H1 (cell line): ENCODE data around the gene SHROOM3. TPM values are rescaled to one million over a fixed set of nuclear protein-coding genes. Genes with fewer than 3 reads are reported as not detected.

Experiments used
- CTCF ChIA-PET: fragments of 300-600 bp; sonication (Branson Sonifier 250); formaldehyde crosslinking; loops from one replicate; lab custom pipeline; 2021; ENCODE audit not compliant: partially characterized antibody; lab: Charles Lee
- POLR2A ChIA-PET: fragments of 300-600 bp; sonication (Branson Sonifier 250); formaldehyde crosslinking; loops from one replicate; lab custom pipeline; 2021; ENCODE audit warnings: inconsistent platforms; ENCODE audit not compliant: partially characterized antibody; lab: Charles Lee
- DNase-seq, 2 experiments: peaks; one replicate each; pipeline versions ENCODE4 v3.0.0 to v3.0.0-alpha.2; 2010 to 2022; ENCODE audit warnings: low spot score in 2 of 2, low read depth in 1 of 2, mixed read lengths in 1 of 2
- FAIRE-seq: peaks from 2 replicates; lab custom pipeline; 2011; peaks lifted over from hg19 to GRCh38; lab: Jason Lieb, UNC
- H2AFZ ChIP-seq: 2 replicates; pipeline ENCODE4 v1.8.1; 2012; ENCODE audit warnings: low read length, inconsistent platforms
- H2AK5ac ChIP-seq: 2 replicates; pipeline ENCODE4 v1.6.1; 2013; ENCODE audit warnings: low read depth, low read length
- H2BK120ac ChIP-seq: replicated peaks from 2 replicates; pipeline ENCODE3; 2013; ENCODE audit warnings: low read depth, low read length, inconsistent platforms
- H2BK12ac ChIP-seq: 2 replicates; pipeline ENCODE4 v1.6.1; 2013; ENCODE audit warnings: low read depth, low read length
- H2BK15ac ChIP-seq: 2 replicates; pipeline ENCODE4 v1.6.1; 2013; ENCODE audit warnings: low read length
- H2BK20ac ChIP-seq: 2 replicates; pipeline ENCODE4 v1.6.1; 2013; ENCODE audit warnings: low read length
- H2BK5ac ChIP-seq: 2 replicates; pipeline ENCODE4 v1.6.1; 2013; ENCODE audit warnings: low read depth, low read length
- H3K14ac ChIP-seq: 2 replicates; pipeline ENCODE4 v1.6.1; 2013; ENCODE audit warnings: inconsistent platforms; ENCODE audit not compliant: insufficient read length
- H3K18ac ChIP-seq: 2 replicates; pipeline ENCODE4 v1.6.1; 2013; ENCODE audit warnings: low read length; ENCODE audit errors: extremely low read depth
- H3K23ac ChIP-seq: 2 replicates; pipeline ENCODE4 v1.6.1; 2013; ENCODE audit warnings: inconsistent platforms; ENCODE audit not compliant: insufficient read length
- H3K23me2 ChIP-seq: 2 replicates; pipeline ENCODE4 v1.6.1; 2013; ENCODE audit warnings: low read depth, low read length
- H3K27ac ChIP-seq: 2 replicates; pipeline ENCODE4 v1.6.1; 2011; ENCODE audit warnings: low read depth, low read length, inconsistent platforms
- H3K27me3 ChIP-seq, 4 experiments: replicated peaks in 1 of 4; 1 replicate in 1 of 4; 2 replicates in 3 of 4; pipeline versions ENCODE4 v1.6.1 to v1.8.1; 2011 to 2013; ENCODE audit warnings: low read length in 3 of 4, mild to moderate bottlenecking in 3 of 4, inconsistent platforms in 2 of 4, mixed read lengths in 2 of 4, moderate library complexity in 1 of 4; ENCODE audit not compliant: control insufficient read depth in 3 of 4, insufficient read depth in 3 of 4; ENCODE audit errors: extremely low read depth in 1 of 4
- H3K36me3 ChIP-seq, 4 experiments: 2 replicates each; pipeline versions ENCODE4 v1.6.1 to v1.8.1; 2011 to 2013; ENCODE audit warnings: mild to moderate bottlenecking in 4 of 4, low read length in 3 of 4, moderate library complexity in 2 of 4, control low read depth in 1 of 4, inconsistent platforms in 1 of 4; ENCODE audit not compliant: insufficient read depth in 4 of 4, control insufficient read depth in 2 of 4
- H3K4ac ChIP-seq: replicated peaks from 2 replicates; pipeline ENCODE3; 2013; ENCODE audit warnings: low read length, low read depth, mixed read lengths, inconsistent platforms; ENCODE audit not compliant: insufficient read length
- H3K4me1 ChIP-seq, 4 experiments: replicated peaks in 1 of 4; 1 replicate in 1 of 4; 2 replicates in 3 of 4; pipeline versions ENCODE4 v1.6.1 to v1.8.1; 2011 to 2013; ENCODE audit warnings: low read length in 3 of 4, inconsistent platforms in 2 of 4, mixed read lengths in 1 of 4; ENCODE audit not compliant: insufficient read depth in 4 of 4, control insufficient read depth in 3 of 4
- H3K4me2 ChIP-seq, 2 experiments: 2 replicates each; pipeline versions ENCODE4 v1.6.1 to v1.8.1; 2011 to 2013; ENCODE audit warnings: low read depth in 2 of 2, low read length in 2 of 2, control low read depth in 1 of 2, inconsistent platforms in 1 of 2, mild to moderate bottlenecking in 1 of 2; ENCODE audit not compliant: insufficient read depth in 1 of 2
- H3K4me3 ChIP-seq, 4 experiments: fragments of 200-600, 300-600 bp in 1 of 4; sonication (generic), shearing (Covaris generic), sonication (Bioruptor Twin) in 1 of 4; 2 replicates each; pipeline versions ENCODE4 v1.5.1 to v1.8.1; 2011 to 2016; ENCODE audit warnings: low read length in 4 of 4, low read depth in 3 of 4, control low read depth in 2 of 4, inconsistent platforms in 2 of 4, mild to moderate bottlenecking in 2 of 4, mixed read lengths in 1 of 4, moderate library complexity in 1 of 4; ENCODE audit not compliant: insufficient read depth in 2 of 4; ENCODE audit errors: extremely low read depth in 1 of 4
- H3K56ac ChIP-seq: replicated peaks from 2 replicates; pipeline ENCODE3; 2013; ENCODE audit warnings: low read depth, mild to moderate bottlenecking, mixed read lengths, low read length, inconsistent platforms; ENCODE audit not compliant: insufficient read length
- H3K79me1 ChIP-seq: 2 replicates; pipeline ENCODE4 v1.6.1; 2013; ENCODE audit warnings: low read depth, low read length, control low read depth
- H3K79me2 ChIP-seq, 2 experiments: 2 replicates each; pipeline versions ENCODE4 v1.6.1 to v1.8.1; 2012 to 2013; ENCODE audit warnings: low read length in 2 of 2, mild to moderate bottlenecking in 2 of 2, inconsistent platforms in 1 of 2; ENCODE audit not compliant: insufficient read depth in 2 of 2, control insufficient read depth in 1 of 2
- H3K9ac ChIP-seq, 4 experiments: replicated peaks in 1 of 4; 1 replicate in 1 of 4; 2 replicates in 3 of 4; pipeline versions ENCODE4 v1.6.1 to v1.8.1; 2011 to 2013; ENCODE audit warnings: low read depth in 3 of 4, low read length in 3 of 4, control low read depth in 2 of 4, mild to moderate bottlenecking in 2 of 4, moderate library complexity in 2 of 4, inconsistent platforms in 1 of 4; ENCODE audit errors: extremely low read depth in 1 of 4
- H3K9me3 ChIP-seq, 2 experiments: 2 replicates each; pipeline versions ENCODE4 v1.6.1 to v1.8.1; 2012 to 2013; ENCODE audit warnings: mild to moderate bottlenecking in 2 of 2, moderate library complexity in 2 of 2, control low read depth in 1 of 2, inconsistent platforms in 1 of 2, low read depth in 1 of 2, low read length in 1 of 2, mixed read lengths in 1 of 2; ENCODE audit not compliant: insufficient read depth in 2 of 2
- H4K20me1 ChIP-seq, 2 experiments: replicated peaks in 1 of 2; 2 replicates each; pipeline versions ENCODE3 to v1.8.1; 2011 to 2013; ENCODE audit warnings: inconsistent platforms in 2 of 2, low read length in 2 of 2, mild to moderate bottlenecking in 1 of 2; ENCODE audit not compliant: insufficient read depth in 2 of 2, control insufficient read depth in 1 of 2
- H4K5ac ChIP-seq: 2 replicates; pipeline ENCODE4 v1.6.1; 2013; ENCODE audit warnings: low read length, low read depth, mixed read lengths, inconsistent platforms; ENCODE audit not compliant: insufficient read length
- H4K8ac ChIP-seq: 2 replicates; pipeline ENCODE4 v1.8.0; 2013; ENCODE audit warnings: mild to moderate bottlenecking, moderate library complexity, low read length, inconsistent platforms; ENCODE audit not compliant: insufficient read depth; ENCODE audit errors: extremely low read depth
- H4K91ac ChIP-seq: replicated peaks from 2 replicates; pipeline ENCODE3; 2013; ENCODE audit warnings: low read length, mixed read lengths, inconsistent platforms; ENCODE audit not compliant: insufficient read length
- BCL11A ChIP-seq, 2 experiments: IDR thresholded peaks; one replicate each; pipeline ENCODE4 v1.6.1; 2011; ENCODE audit warnings: low read depth in 2 of 2, low read length in 2 of 2, mild to moderate bottlenecking in 2 of 2
- CBX5 ChIP-seq: fragments of 300-800, 300-1000 bp; sonication (generic); IDR thresholded peaks from 2 replicates; pipeline ENCODE4 v1.7.1; 2016; ENCODE audit warnings: antibody characterized with exemption, low read length, low read depth
- CHD2 ChIP-seq: IDR thresholded peaks from 2 replicates; pipeline ENCODE4 v1.6.1; 2012; ENCODE audit warnings: low read length, improper control_type of control experiment
- CREB1 ChIP-seq: IDR thresholded peaks from 2 replicates; pipeline ENCODE4 v1.6.1; 2012; ENCODE audit warnings: inconsistent platforms
- HDAC2 ChIP-seq, 2 experiments: fragments of 300-600 bp in 1 of 2; sonication (generic) in 1 of 2; IDR thresholded peaks; 2 replicates each; pipeline ENCODE4 v1.6.1; 2011 to 2012; ENCODE audit warnings: low read depth in 2 of 2, low read length in 2 of 2, mild to moderate bottlenecking in 2 of 2, moderate library complexity in 2 of 2, borderline replicate concordance in 1 of 2, inconsistent platforms in 1 of 2
- JUND ChIP-seq: IDR thresholded peaks from 2 replicates; pipeline ENCODE4 v1.6.1; 2011; ENCODE audit warnings: mild to moderate bottlenecking, improper control_type of control experiment, low read length
- RAD21 ChIP-seq, 2 experiments: IDR thresholded peaks in 1 of 2; conservative IDR thresholded peaks in 1 of 2; 2 replicates each; pipeline ENCODE4 v1.6.1; 2011; ENCODE audit warnings: low read depth in 2 of 2, low read length in 2 of 2, improper control_type of control experiment in 1 of 2, inconsistent platforms in 1 of 2, mild to moderate bottlenecking in 1 of 2, moderate library complexity in 1 of 2
- RBBP5 ChIP-seq: IDR thresholded peaks from 2 replicates; pipeline ENCODE4 v1.7.1; 2012; ENCODE audit warnings: low read depth, mild to moderate bottlenecking, inconsistent platforms, low read length, moderate library complexity, borderline replicate concordance
- SP1 ChIP-seq: IDR thresholded peaks from 2 replicates; pipeline ENCODE4 v1.6.1; 2011; ENCODE audit warnings: low read depth, low read length
- YY1 ChIP-seq: IDR thresholded peaks from 2 replicates; pipeline ENCODE4 v1.6.1; 2011; ENCODE audit warnings: low read depth, mild to moderate bottlenecking, low read length
- WGBS, 2 experiments: shearing (Covaris generic) in 1 of 2; methylation state at CpG; one replicate each; pipeline versions ENCODE4 v1.1.6 to v1.1.7; 2013 to 2015; ENCODE audit warnings: low lambda C conversion rate in 2 of 2, mixed read lengths in 2 of 2, inconsistent platforms in 1 of 2, low coverage in 1 of 2, missing lambda C conversion rate in 1 of 2; ENCODE audit not compliant: insufficient replicate concordance in 2 of 2, insufficient coverage in 1 of 2, insufficient read length in 1 of 2; ENCODE audit errors: extremely low coverage in 1 of 2, missing lambda C conversion rate in 1 of 2; 5-methylcytosine and 5-hydroxymethylcytosine counted together
- polyA plus RNA-seq, 7 experiments: library from polyadenylated mRNA; depleted of rRNA in 3 of 7; stranded (reverse) in 5 of 7; unstranded in 2 of 7; fragments of >200 nt in 5 of 7; fragments of 200-250 nt in 2 of 7; gene quantifications; 1 replicate in 5 of 7; 2 replicates in 1 of 7; 4 replicates in 1 of 7; pipeline versions ENCODE4 v1.2.1 to v1.2.3, GENCODE V29; 2011 to 2013; ENCODE audit warnings: missing spikeins in 2 of 7, mixed read lengths in 2 of 7
- total RNA-seq: library from RNA; stranded (reverse); fragmentation: NEBNext Ultra II Directional; extraction: Animal tissue kit (Norgen Biotek cat#: 25700); gene quantifications from 2 replicates; pipeline ENCODE4 v1.2.1, GENCODE V29; 2021

SHROOM3 gene
- total and polyA plus RNA-seq, 2 of the 8 experiments (the other 6 are each of a cell fraction or from before 2014, with no cell fraction given), result 15.8 to 34.0 TPM

DNA sequence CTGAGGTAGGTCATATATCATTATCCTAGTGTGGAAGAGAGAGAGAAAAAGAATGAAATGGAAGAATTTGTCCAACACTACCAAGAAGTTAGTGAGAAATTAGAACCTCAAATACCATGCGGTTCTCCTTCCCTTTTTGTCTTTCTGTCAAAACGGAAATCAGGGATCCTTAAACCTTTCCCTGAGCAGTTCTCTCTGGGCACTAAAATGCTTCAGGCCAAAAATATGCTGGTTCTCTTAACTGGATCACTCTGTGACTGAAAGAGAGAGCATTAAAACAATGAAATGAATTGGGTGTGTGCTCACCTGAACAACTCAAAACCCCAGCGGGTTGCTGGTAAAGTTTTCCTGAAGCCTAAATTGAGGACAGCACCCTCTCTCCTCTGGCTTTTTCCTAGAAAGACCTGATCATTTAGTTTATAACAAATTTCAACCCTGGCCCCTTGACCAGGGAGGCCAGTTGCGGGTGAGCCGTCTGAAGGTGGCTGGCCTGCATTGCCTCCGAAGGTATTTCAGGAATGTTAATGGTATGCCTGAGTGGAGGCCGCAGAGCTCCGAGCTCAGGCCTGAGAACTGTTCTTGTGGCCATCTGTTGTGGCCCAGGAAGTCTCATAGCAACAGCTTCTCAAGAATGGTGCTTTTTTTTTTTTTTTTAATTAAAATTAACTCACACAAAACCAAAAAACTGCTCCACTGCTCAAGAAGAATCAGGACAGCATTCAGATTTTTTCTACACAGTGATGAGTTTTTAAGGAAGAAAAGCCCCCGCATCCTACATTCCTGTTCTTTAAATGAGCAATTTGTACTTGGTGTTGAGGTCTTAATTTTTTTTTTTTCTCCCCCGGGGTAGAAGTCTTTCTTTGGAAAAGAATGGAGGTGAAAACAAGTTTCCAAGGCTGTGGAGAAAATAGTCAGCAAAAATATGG is 155.1 kb downstream of the SHROOM3 start:
- peak overlapping the region; percentile 92; the same call in 1 of the 2 replicates for H2BK12ac ChIP-seq
- H3K56ac ChIP-seq, result no peak overlapping the region
- H2BK120ac ChIP-seq, result peak overlapping the region; percentile 96
- no peaks in the 10 kb centered on the region for H3K9me3 ChIP-seq
- H4K20me1 ChIP-seq, result no peaks in the 10 kb centered on the region
- H3K4me3 ChIP-seq, result peak overlapping the region in 2 of 4 experiments; percentile 7 to 38; a peak in 2 of 8 replicates
- 8% methylated on average over 10 of the region's 10 CpGs; no CpG with 5 or more reads in 1 of the 2 experiments for WGBS, 2 experiments
- H3K23ac ChIP-seq, result no peak overlapping the region
- no peak overlapping the region for H2BK15ac ChIP-seq
- H3K4me1 ChIP-seq, result peaks cover 14 to 27% (median 21%) of the 10 kb centered on the region in 4 experiments
- no peak overlapping the region for H4K8ac ChIP-seq
- H3K23me2 ChIP-seq, result peaks cover 2% of the 10 kb centered on the region; the same call in 1 of the 2 replicates
- DNase-seq (peak; percentile 63 to 85), FAIRE-seq (peak; percentile 98)
- no peak overlapping the region for H2AK5ac ChIP-seq
- no peaks in the 10 kb centered on the region for H3K79me1 ChIP-seq
- peak overlapping the region; percentile 89 for H3K27ac ChIP-seq
- ChIA-PET POLR2A (interaction anchor here (0.6 to 1.3 kb wide), 14 partner anchors 9 to 133 kb away, joined by 3 to 7 read pairs (median 4); no protein-coding TSS in a partner anchor), CTCF (interaction anchor here (0.8 to 1.9 kb wide), 5 partner anchors 11 to 170 kb away, joined by 3 to 6 read pairs (median 3); no protein-coding TSS in a partner anchor)
- H2BK20ac ChIP-seq, result peak overlapping the region; percentile 88; the same call in 1 of the 2 replicates
- peak overlapping the region; percentile 89 for H4K5ac ChIP-seq
- H3K14ac ChIP-seq, result no peak overlapping the region
- peak overlapping the region; percentile 50 to 68 for H3K4me2 ChIP-seq
- no peak overlapping the region for H3K4ac ChIP-seq
- no peaks in the 10 kb centered on the region for H3K27me3 ChIP-seq
- H2AFZ ChIP-seq, result no peak overlapping the region
- peak overlapping the region; percentile 95 for H2BK5ac ChIP-seq
- H4K91ac ChIP-seq, result peak overlapping the region; percentile 86
- no peaks in the 10 kb centered on the region for H3K36me3 ChIP-seq
- peak overlapping the region; percentile 85; the same call in 1 of the 2 replicates for H3K18ac ChIP-seq
- H3K9ac ChIP-seq, result peak overlapping the region; percentile 43 to 66 (median 56); a peak in 6 of 7 replicates
- no peaks in the 10 kb centered on the region; a peak in 1 of 4 replicates for H3K79me2 ChIP-seq
- TF ChIP-seq RBBP5 (peak; percentile 96; the same call in 1 of the 2 replicates), JUND (peak; percentile 48; the same call in 1 of the 2 replicates), YY1 (peak; percentile 68; the same call in 1 of the 2 replicates), RAD21 (IDR thresholded peaks at IDR 0.05 in 1 of 2, conservative IDR thresholded peaks at IDR 0.05 in 1 of 2; ENCODE audit: low read depth in 2 of 2, low read length in 2 of 2) (peak; percentile 16 to 25; a peak in 2 of 4 replicates), CHD2 (peak; percentile 59; the same call in 1 of the 2 replicates), CREB1 (no peak), BCL11A (IDR thresholded peaks at IDR 0.05; ENCODE audit: low read depth in 2 of 2, low read length in 2 of 2) (peak in 1 of 2 experiments; percentile 27), HDAC2 (IDR thresholded peaks at IDR 0.05; ENCODE audit: borderline replicate concordance in 1 of 2, low read depth in 2 of 2, low read length in 2 of 2) (peak in 1 of 2 experiments; percentile 51; a peak in 1 of 4 replicates), CBX5 (no peak), SP1 (peak; percentile 92)
